Thoracic aorta (tissue), 2 donors: ENCODE measurements around the gene MAP1A. TPM values are rescaled to one million over a fixed set of nuclear protein-coding genes. Genes with fewer than 3 reads are reported as not detected.

Source experiments
- ATAC-seq: fragments of 150-250 bp; one replicate; pipeline ENCODE4 v1.8.0; 2017; ENCODE audit warnings: low read depth; ENCODE audit not compliant: insufficient number of reproducible peaks, low FRiP score
- DNase-seq: peaks from one replicate; pipeline ENCODE4 v3.0.0-alpha.2; 2020; ENCODE audit warnings: low spot score
- H3K27ac ChIP-seq, 2 donors: fragments of 200-600 bp; sonication (generic); 1 replicate in 1 of 2; 2 replicates in 1 of 2; pipeline ENCODE4 v1.5.1; 2016; ENCODE audit warnings: mild to moderate bottlenecking in 2 of 2, moderate library complexity in 2 of 2
- H3K27me3 ChIP-seq: fragments of 200-600 bp; sonication (generic); replicated peaks from 2 replicates; pipeline ENCODE4 v1.6.0; 2016; ENCODE audit warnings: mild to moderate bottlenecking; ENCODE audit not compliant: insufficient read depth
- H3K36me3 ChIP-seq: fragments of 200-600 bp; sonication (generic); one replicate; pipeline ENCODE4 v1.5.1; 2016
- H3K4me1 ChIP-seq, 2 donors: fragments of 200-600 bp; sonication (generic); 1 replicate in 1 of 2; 2 replicates in 1 of 2; pipeline versions ENCODE4 v1.5.1 to v1.6.0; 2016; ENCODE audit warnings: low read depth in 2 of 2, mild to moderate bottlenecking in 1 of 2; ENCODE audit not compliant: control insufficient read depth in 1 of 2
- H3K4me3 ChIP-seq: fragments of 200-600 bp; sonication (generic); 2 replicates; pipeline ENCODE4 v1.5.1; 2016; ENCODE audit warnings: mild to moderate bottlenecking
- H3K9me3 ChIP-seq: fragments of 200-600 bp; sonication (generic); 2 replicates; pipeline ENCODE4 v1.5.1; 2016
- total RNA-seq, 2 donors: library from RNA; depleted of rRNA; stranded (reverse); fragments of >200 nt; gene quantifications; one replicate each; pipeline versions ENCODE4 v1.1.0 to v1.2.3, GENCODE V29; 2016
- TF ChIP-seq, protein P1 (sequence below): fragments of 200-600 bp; sonication (generic); IDR thresholded peaks from one replicate; pipeline ENCODE4 v1.5.1; 2019; ENCODE audit warnings: antibody characterized with exemption

MAP1A gene
- total RNA-seq, 2 donors from 2014 or later = 29.8 to 39.4 TPM

GRCh38 chr15:43541785-43542184, 24.4 kb downstream of the MAP1A start:
- TF ChIP-seq, protein P1, sequence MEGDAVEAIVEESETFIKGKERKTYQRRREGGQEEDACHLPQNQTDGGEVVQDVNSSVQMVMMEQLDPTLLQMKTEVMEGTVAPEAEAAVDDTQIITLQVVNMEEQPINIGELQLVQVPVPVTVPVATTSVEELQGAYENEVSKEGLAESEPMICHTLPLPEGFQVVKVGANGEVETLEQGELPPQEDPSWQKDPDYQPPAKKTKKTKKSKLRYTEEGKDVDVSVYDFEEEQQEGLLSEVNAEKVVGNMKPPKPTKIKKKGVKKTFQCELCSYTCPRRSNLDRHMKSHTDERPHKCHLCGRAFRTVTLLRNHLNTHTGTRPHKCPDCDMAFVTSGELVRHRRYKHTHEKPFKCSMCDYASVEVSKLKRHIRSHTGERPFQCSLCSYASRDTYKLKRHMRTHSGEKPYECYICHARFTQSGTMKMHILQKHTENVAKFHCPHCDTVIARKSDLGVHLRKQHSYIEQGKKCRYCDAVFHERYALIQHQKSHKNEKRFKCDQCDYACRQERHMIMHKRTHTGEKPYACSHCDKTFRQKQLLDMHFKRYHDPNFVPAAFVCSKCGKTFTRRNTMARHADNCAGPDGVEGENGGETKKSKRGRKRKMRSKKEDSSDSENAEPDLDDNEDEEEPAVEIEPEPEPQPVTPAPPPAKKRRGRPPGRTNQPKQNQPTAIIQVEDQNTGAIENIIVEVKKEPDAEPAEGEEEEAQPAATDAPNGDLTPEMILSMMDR = no peak
- H3K27ac ChIP-seq = no peak overlapping the region
- H3K27me3 ChIP-seq = no peaks in the 10 kb centered on the region
- no peaks in the 10 kb centered on the region for H3K36me3 ChIP-seq
- H3K4me1 ChIP-seq = no peaks in the 10 kb centered on the region
- no peaks in the 10 kb centered on the region for H3K9me3 ChIP-seq
- DNase-seq = no peak
- no peak for ATAC-seq
- H3K4me3 ChIP-seq = no peak overlapping the region

DNA sequence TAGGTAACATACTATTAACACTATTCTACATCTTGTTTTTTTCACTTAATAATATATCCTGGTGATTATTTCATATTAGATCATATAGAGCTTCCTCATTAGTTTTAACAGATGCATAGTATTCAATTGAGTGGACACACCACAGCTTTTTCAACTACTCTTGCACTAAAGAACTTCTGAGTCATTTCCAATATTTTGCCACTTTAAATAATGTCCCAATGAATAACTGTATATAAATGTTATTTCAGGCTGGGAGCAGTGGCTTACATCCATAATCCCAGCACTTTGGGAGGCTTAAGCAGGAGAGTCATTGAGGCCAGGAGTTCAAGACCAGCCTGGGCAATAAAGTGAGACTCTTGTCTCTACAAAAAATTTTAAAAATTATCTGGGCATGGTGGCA, 26.9 kb downstream of the MAP1A start:
- H3K9me3 ChIP-seq = no peaks in the 10 kb centered on the region
- H3K4me3 ChIP-seq = no peak overlapping the region
- H3K27ac ChIP-seq = no peak overlapping the region
- ATAC-seq = no peak
- no peaks in the 10 kb centered on the region for H3K27me3 ChIP-seq
- no peaks in the 10 kb centered on the region for H3K4me1 ChIP-seq
- TF ChIP-seq, protein P1 = no peak
- H3K36me3 ChIP-seq = no peaks in the 10 kb centered on the region
- no peak for DNase-seq

DNA sequence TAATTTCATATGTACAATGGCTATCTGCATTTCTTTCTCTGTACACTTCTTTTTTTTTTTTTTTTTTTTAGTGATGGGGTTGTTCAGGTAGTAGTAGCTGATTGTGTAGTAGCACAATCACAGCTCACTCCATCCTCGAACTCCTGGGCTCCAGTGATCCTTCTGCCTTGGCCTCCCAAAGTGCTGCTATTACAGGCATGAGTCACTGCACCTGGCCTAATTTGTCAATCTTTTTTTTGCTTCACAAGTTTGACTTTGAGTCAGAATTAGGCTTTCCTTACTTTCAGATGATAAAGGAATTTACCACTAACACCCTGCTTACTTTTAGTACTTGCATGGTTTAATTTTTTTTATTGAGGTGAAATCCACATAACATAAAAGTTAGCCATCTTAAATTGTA, 28.0 kb downstream of the MAP1A start:
- H3K27ac ChIP-seq = no peak overlapping the region
- ATAC-seq (no peak), DNase-seq (no peak)
- TF ChIP-seq, protein P1 = no peak
- H3K4me3 ChIP-seq = no peak overlapping the region
- H3K27me3 ChIP-seq = no peaks in the 10 kb centered on the region
- H3K9me3 ChIP-seq = no peaks in the 10 kb centered on the region
- no peaks in the 10 kb centered on the region for H3K4me1 ChIP-seq
- no peaks in the 10 kb centered on the region for H3K36me3 ChIP-seq

DNA sequence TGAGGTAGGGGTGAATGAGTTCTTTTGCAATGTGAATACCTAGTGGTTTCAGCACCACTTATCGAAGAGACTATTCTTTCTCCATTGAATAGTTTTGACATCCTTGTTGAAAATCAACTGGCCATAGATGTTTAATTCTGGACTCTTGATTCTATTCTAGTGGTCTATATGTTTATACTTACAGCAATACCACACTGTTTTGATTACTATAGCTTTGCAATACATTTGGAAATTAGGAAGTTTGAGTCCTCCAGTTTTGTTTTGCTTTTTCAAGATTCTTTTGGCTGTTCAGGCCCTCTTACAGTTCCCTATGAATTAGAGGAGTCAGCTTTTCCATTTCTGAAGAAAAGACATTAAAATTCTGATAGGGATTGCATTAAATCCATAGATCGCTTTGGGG, 30.1 kb downstream of the MAP1A start:
- no peak for ATAC-seq
- TF ChIP-seq, protein P1 = no peak
- Histone ChIP-seq H3K9me3 (no peaks in the 10 kb centered on the region), H3K27me3 (no peaks in the 10 kb centered on the region), H3K36me3 (no peaks in the 10 kb centered on the region), H3K4me1 (no peaks in the 10 kb centered on the region), H3K4me3 (no peak overlapping the region), H3K27ac (no peak overlapping the region)
- DNase-seq = no peak

- DNase-seq (no peak), ATAC-seq (no peak)
- no peak overlapping the region for H3K4me3 ChIP-seq
- H3K27me3 ChIP-seq = no peaks in the 10 kb centered on the region
- H3K27ac ChIP-seq = peak overlapping the region; percentile 2 to 38
- H3K9me3 ChIP-seq = no peaks in the 10 kb centered on the region
- no peaks in the 10 kb centered on the region for H3K36me3 ChIP-seq
- TF ChIP-seq, protein P1 = no peak
- H3K4me1 ChIP-seq = no peaks in the 10 kb centered on the region
Observed at GRCh38 chr15:43550527-43551363, 33.3 kb downstream of the MAP1A start.
